ENCODE measurements around the gene VDR. TPM values are rescaled to one million over a fixed set of nuclear protein-coding genes. Genes with fewer than 3 reads are reported as not detected.

Gene VDR
- total RNA-seq, 1 experiment from 2014 or later, result not detected

GRCh38 chr12:47878293-47878917, 26.4 kb downstream of the VDR start:
- Histone ChIP-seq H2AFZ (ENCODE audit: low read length) (no peak overlapping the region), H3K4me2 (ENCODE audit: low read depth, low read length, poor library complexity, severe bottlenecking) (no peak overlapping the region), H3K9me3 (ENCODE audit: low read length) (no peaks in the 10 kb centered on the region), H3K4me1 (ENCODE audit: low read length) (peaks cover 7% of the 10 kb centered on the region; the same call in 1 of the 2 replicates), H4K20me1 (ENCODE audit: insufficient read depth, low read depth, low read length) (no peaks in the 10 kb centered on the region), H3K36me3 (ENCODE audit: insufficient read depth, low read length) (no peaks in the 10 kb centered on the region), H3K79me2 (ENCODE audit: low read length) (no peaks in the 10 kb centered on the region), H3K27me3 (ENCODE audit: low read length) (no peaks in the 10 kb centered on the region), H3K4me3 (ENCODE audit: low read length) (no peak overlapping the region), H3K9ac (ENCODE audit: low read length) (no peak overlapping the region), H3K27ac (ENCODE audit: low read length) (no peak overlapping the region), H3K9me2 (replicated peaks; ENCODE audit: insufficient read depth, low read length) (no peaks in the 10 kb centered on the region)
- DNase-seq, result no peak

GRCh38 chr12:47877081-47877480, 27.7 kb downstream of the VDR start:
- no peaks in the 10 kb centered on the region for H3K27me3 ChIP-seq (ENCODE audit: low read length)
- H4K20me1 ChIP-seq (ENCODE audit: insufficient read depth, low read depth, low read length), result no peaks in the 10 kb centered on the region
- no peak overlapping the region for H3K9ac ChIP-seq (ENCODE audit: low read length)
- H2AFZ ChIP-seq (ENCODE audit: low read length), result no peak overlapping the region
- no peak overlapping the region for H3K4me3 ChIP-seq (ENCODE audit: low read length)
- no peaks in the 10 kb centered on the region for H3K79me2 ChIP-seq (ENCODE audit: low read length)
- no peak overlapping the region for H3K4me2 ChIP-seq (ENCODE audit: low read depth, low read length, poor library complexity, severe bottlenecking)
- no peak overlapping the region for H3K27ac ChIP-seq (ENCODE audit: low read length)
- no peak for DNase-seq
- H3K4me1 ChIP-seq (ENCODE audit: low read length), result no peaks in the 10 kb centered on the region
- H3K9me3 ChIP-seq (ENCODE audit: low read length), result no peaks in the 10 kb centered on the region
- H3K9me2 ChIP-seq (replicated peaks; ENCODE audit: insufficient read depth, low read length), result no peaks in the 10 kb centered on the region
- no peaks in the 10 kb centered on the region for H3K36me3 ChIP-seq (ENCODE audit: insufficient read depth, low read length)

GRCh38 chr12:47876440-47876960, 28.3 kb downstream of the VDR start:
- no peaks in the 10 kb centered on the region for H3K9me3 ChIP-seq (ENCODE audit: low read length)
- no peaks in the 10 kb centered on the region for H4K20me1 ChIP-seq (ENCODE audit: insufficient read depth, low read depth, low read length)
- H2AFZ ChIP-seq (ENCODE audit: low read length), result no peak overlapping the region
- H3K4me3 ChIP-seq (ENCODE audit: low read length), result no peak overlapping the region
- H3K79me2 ChIP-seq (ENCODE audit: low read length), result no peaks in the 10 kb centered on the region
- H3K4me1 ChIP-seq (ENCODE audit: low read length), result no peaks in the 10 kb centered on the region
- no peak overlapping the region for H3K27ac ChIP-seq (ENCODE audit: low read length)
- H3K36me3 ChIP-seq (ENCODE audit: insufficient read depth, low read length), result no peaks in the 10 kb centered on the region
- no peaks in the 10 kb centered on the region for H3K27me3 ChIP-seq (ENCODE audit: low read length)
- H3K4me2 ChIP-seq (ENCODE audit: low read depth, low read length, poor library complexity, severe bottlenecking), result no peak overlapping the region
- H3K9ac ChIP-seq (ENCODE audit: low read length), result no peak overlapping the region
- DNase-seq, result no peak
- H3K9me2 ChIP-seq (replicated peaks; ENCODE audit: insufficient read depth, low read length), result no peaks in the 10 kb centered on the region

- no peaks in the 10 kb centered on the region for H3K4me1 ChIP-seq (ENCODE audit: low read length)
- no peak overlapping the region for H3K4me3 ChIP-seq (ENCODE audit: low read length)
- no peaks in the 10 kb centered on the region for H4K20me1 ChIP-seq (ENCODE audit: insufficient read depth, low read depth, low read length)
- no peak for DNase-seq
- H2AFZ ChIP-seq (ENCODE audit: low read length), result no peak overlapping the region
- H3K27me3 ChIP-seq (ENCODE audit: low read length), result no peaks in the 10 kb centered on the region
- H3K9me3 ChIP-seq (ENCODE audit: low read length), result no peaks in the 10 kb centered on the region
- H3K36me3 ChIP-seq (ENCODE audit: insufficient read depth, low read length), result no peaks in the 10 kb centered on the region
- no peak overlapping the region for H3K9ac ChIP-seq (ENCODE audit: low read length)
- H3K4me2 ChIP-seq (ENCODE audit: low read depth, low read length, poor library complexity, severe bottlenecking), result no peak overlapping the region
- no peaks in the 10 kb centered on the region for H3K79me2 ChIP-seq (ENCODE audit: low read length)
- H3K27ac ChIP-seq (ENCODE audit: low read length), result no peak overlapping the region
- H3K9me2 ChIP-seq (replicated peaks; ENCODE audit: insufficient read depth, low read length), result no peaks in the 10 kb centered on the region
Measured at GRCh38 chr12:47875746-47876439, 28.9 kb downstream of the VDR start.

- H3K9ac ChIP-seq (ENCODE audit: low read length), result no peak overlapping the region
- H3K4me1 ChIP-seq (ENCODE audit: low read length), result no peaks in the 10 kb centered on the region
- no peak overlapping the region for H3K4me2 ChIP-seq (ENCODE audit: low read depth, low read length, poor library complexity, severe bottlenecking)
- no peaks in the 10 kb centered on the region for H3K9me3 ChIP-seq (ENCODE audit: low read length)
- no peak overlapping the region for H2AFZ ChIP-seq (ENCODE audit: low read length)
- no peaks in the 10 kb centered on the region for H3K79me2 ChIP-seq (ENCODE audit: low read length)
- DNase-seq, result no peak
- no peak overlapping the region for H3K4me3 ChIP-seq (ENCODE audit: low read length)
- H4K20me1 ChIP-seq (ENCODE audit: insufficient read depth, low read depth, low read length), result no peaks in the 10 kb centered on the region
- H3K9me2 ChIP-seq (replicated peaks; ENCODE audit: insufficient read depth, low read length), result no peaks in the 10 kb centered on the region
- H3K27me3 ChIP-seq (ENCODE audit: low read length), result no peaks in the 10 kb centered on the region
- no peak overlapping the region for H3K27ac ChIP-seq (ENCODE audit: low read length)
- no peaks in the 10 kb centered on the region for H3K36me3 ChIP-seq (ENCODE audit: insufficient read depth, low read length)
Measured at GRCh38 chr12:47874316-47874715, 30.5 kb downstream of the VDR start.

GRCh38 chr12:47870175-47870781, 34.5 kb downstream of the VDR start:
- H3K9me2 ChIP-seq (replicated peaks; ENCODE audit: insufficient read depth, low read length), result no peaks in the 10 kb centered on the region
- no peak overlapping the region for H3K4me3 ChIP-seq (ENCODE audit: low read length)
- no peaks in the 10 kb centered on the region for H4K20me1 ChIP-seq (ENCODE audit: insufficient read depth, low read depth, low read length)
- H3K36me3 ChIP-seq (ENCODE audit: insufficient read depth, low read length), result no peaks in the 10 kb centered on the region
- no peaks in the 10 kb centered on the region for H3K79me2 ChIP-seq (ENCODE audit: low read length)
- no peak overlapping the region for H3K27ac ChIP-seq (ENCODE audit: low read length)
- no peak overlapping the region for H2AFZ ChIP-seq (ENCODE audit: low read length)
- H3K9me3 ChIP-seq (ENCODE audit: low read length), result no peaks in the 10 kb centered on the region
- no peak overlapping the region for H3K9ac ChIP-seq (ENCODE audit: low read length)
- no peaks in the 10 kb centered on the region for H3K4me1 ChIP-seq (ENCODE audit: low read length)
- peak; percentile 65 for DNase-seq
- no peak overlapping the region for H3K4me2 ChIP-seq (ENCODE audit: low read depth, low read length, poor library complexity, severe bottlenecking)
- no peaks in the 10 kb centered on the region for H3K27me3 ChIP-seq (ENCODE audit: low read length)

- Histone ChIP-seq H3K27ac (ENCODE audit: low read length) (no peak overlapping the region), H3K4me2 (ENCODE audit: low read depth, low read length, poor library complexity, severe bottlenecking) (no peak overlapping the region), H2AFZ (ENCODE audit: low read length) (no peak overlapping the region), H3K4me3 (ENCODE audit: low read length) (no peak overlapping the region), H3K9ac (ENCODE audit: low read length) (no peak overlapping the region), H3K9me2 (replicated peaks; ENCODE audit: insufficient read depth, low read length) (no peaks in the 10 kb centered on the region), H3K27me3 (ENCODE audit: low read length) (no peaks in the 10 kb centered on the region), H3K4me1 (ENCODE audit: low read length) (no peaks in the 10 kb centered on the region), H3K9me3 (ENCODE audit: low read length) (no peaks in the 10 kb centered on the region), H4K20me1 (ENCODE audit: insufficient read depth, low read depth, low read length) (no peaks in the 10 kb centered on the region), H3K79me2 (ENCODE audit: low read length) (no peaks in the 10 kb centered on the region), H3K36me3 (ENCODE audit: insufficient read depth, low read length) (no peaks in the 10 kb centered on the region)
- no peak for DNase-seq
Measured at GRCh38 chr12:47868552-47869031, 36.2 kb downstream of the VDR start.

- DNase-seq, result no peak
- H3K4me2 ChIP-seq (ENCODE audit: low read depth, low read length, poor library complexity, severe bottlenecking), result no peak overlapping the region
- no peak overlapping the region for H3K27ac ChIP-seq (ENCODE audit: low read length)
Measured at GRCh38 chr12:47868041-47868440, 36.8 kb downstream of the VDR start.

More at GRCh38 chr12:47868041-47868440, 36.8 kb downstream of the VDR start:
- H3K4me1 ChIP-seq (ENCODE audit: low read length), result no peaks in the 10 kb centered on the region
- no peaks in the 10 kb centered on the region for H3K36me3 ChIP-seq (ENCODE audit: insufficient read depth, low read length)
- H3K4me3 ChIP-seq (ENCODE audit: low read length), result no peak overlapping the region
- no peak overlapping the region for H3K9ac ChIP-seq (ENCODE audit: low read length)
- H4K20me1 ChIP-seq (ENCODE audit: insufficient read depth, low read depth, low read length), result no peaks in the 10 kb centered on the region
- H3K27me3 ChIP-seq (ENCODE audit: low read length), result no peaks in the 10 kb centered on the region
- no peaks in the 10 kb centered on the region for H3K9me2 ChIP-seq (replicated peaks; ENCODE audit: insufficient read depth, low read length)
- H2AFZ ChIP-seq (ENCODE audit: low read length), result no peak overlapping the region
- H3K9me3 ChIP-seq (ENCODE audit: low read length), result no peaks in the 10 kb centered on the region
- no peaks in the 10 kb centered on the region for H3K79me2 ChIP-seq (ENCODE audit: low read length)

All from Karpas-422 (cell line).